ENCODE data around the gene TAMALIN.

GRCh38 chr12:52026263-52026662, 19.5 kb downstream of the TAMALIN start:
- TF ChIP-seq CTCF (IDR thresholded peaks at IDR 0.05) (no peak), ZFX (IDR thresholded peaks at IDR 0.05; ENCODE audit: borderline replicate concordance) (no peak)

Data from 22Rv1 (cell line).